ENCODE measurements around the gene GAS5. TPM values are rescaled to one million over a fixed set of nuclear protein-coding genes. Genes with fewer than 3 reads are reported as not detected.

The GAS5 gene
- total and polyA plus RNA-seq, 2 of the 8 experiments (the other 6 are each of a cell fraction or from before 2014, with no cell fraction given): 799 to 1,238 TPM

- H4K8ac ChIP-seq (ENCODE audit: extremely low read depth, insufficient read depth, low read length): no peak overlapping the region
- DNase-seq (ENCODE audit: low read depth in 1 of 2, low spot score in 2 of 2) (no peak), FAIRE-seq (no peak)
- H2BK5ac ChIP-seq (ENCODE audit: low read depth, low read length): no peak overlapping the region
- no peak overlapping the region for H2BK15ac ChIP-seq (ENCODE audit: low read length)
- no peaks in the 10 kb centered on the region for H3K79me2 ChIP-seq (ENCODE audit: control insufficient read depth in 1 of 2, insufficient read depth in 2 of 2, low read length in 2 of 2)
- H3K9me3 ChIP-seq (ENCODE audit: insufficient read depth in 2 of 2, low read depth in 1 of 2, low read length in 1 of 2): no peaks in the 10 kb centered on the region
- no peak overlapping the region for H2AFZ ChIP-seq (ENCODE audit: low read length)
- TF ChIP-seq YY1 (IDR thresholded peaks at IDR 0.05; ENCODE audit: low read depth, low read length) (no peak), JUN (IDR thresholded peaks at IDR 0.05; ENCODE audit: low read depth, low read length) (no peak), NANOG (IDR thresholded peaks at IDR 0.05; ENCODE audit: insufficient read depth, low read depth, low read length, poor library complexity, severe bottlenecking) (no peak), TAF1 (IDR thresholded peaks at IDR 0.05; ENCODE audit: low read depth, low read length) (no peak), USF2 (IDR thresholded peaks at IDR 0.05; ENCODE audit: low read length) (no peak)
- ChIA-PET CTCF (ENCODE audit: partially characterized antibody) (interaction anchor here (0.6 to 0.9 kb wide), 2 partner anchors 10 to 34 kb away, joined by 3 to 4 read pairs; no protein-coding TSS in a partner anchor), POLR2A (ENCODE audit: partially characterized antibody) (interaction anchor here (1.8 to 2.0 kb wide), 2 partner anchors 35 to 39 kb away, joined by 9 read pairs; partner anchors contain the start of genes GAS5 and ZBTB37)
- H3K4ac ChIP-seq (replicated peaks; ENCODE audit: insufficient read length, low read depth, low read length): no peak overlapping the region
- no peak overlapping the region for H4K91ac ChIP-seq (replicated peaks; ENCODE audit: insufficient read length, low read length)
- no peak overlapping the region for H3K4me2 ChIP-seq (ENCODE audit: insufficient read depth in 1 of 2, low read depth in 2 of 2, low read length in 2 of 2)
- no peak overlapping the region for H3K4me3 ChIP-seq (ENCODE audit: extremely low read depth in 1 of 4, insufficient read depth in 2 of 4, low read depth in 3 of 4, low read length in 4 of 4)
- peaks cover 2% of the 10 kb centered on the region; the same call in 1 of the 2 replicates for H3K79me1 ChIP-seq (ENCODE audit: low read depth, low read length)
- no peak overlapping the region for H2BK120ac ChIP-seq (replicated peaks; ENCODE audit: low read depth, low read length)
- WGBS, 2 experiments (ENCODE audit: extremely low coverage in 1 of 2, insufficient coverage in 1 of 2, insufficient read length in 1 of 2, insufficient replicate concordance in 2 of 2, low coverage in 1 of 2, low lambda C conversion rate in 2 of 2, missing lambda C conversion rate in 1 of 2): 89% methylated on average over 6 of the region's 6 CpGs; no CpG with 5 or more reads in 1 of the 2 experiments
- H3K56ac ChIP-seq (replicated peaks; ENCODE audit: insufficient read length, low read depth, low read length): no peak overlapping the region
- no peak overlapping the region for H3K27ac ChIP-seq (ENCODE audit: low read depth, low read length)
- H4K5ac ChIP-seq (ENCODE audit: insufficient read length, low read depth, low read length): no peak overlapping the region
- H3K23me2 ChIP-seq (ENCODE audit: low read depth, low read length): no peaks in the 10 kb centered on the region
- H2BK12ac ChIP-seq (ENCODE audit: low read depth, low read length): no peak overlapping the region
- H3K14ac ChIP-seq (ENCODE audit: insufficient read length): no peak overlapping the region
- H3K23ac ChIP-seq (ENCODE audit: insufficient read length): no peak overlapping the region
- H4K20me1 ChIP-seq (replicated peaks in 1 of 2; ENCODE audit: control insufficient read depth in 1 of 2, insufficient read depth in 2 of 2, low read length in 2 of 2): no peaks in the 10 kb centered on the region
- H2BK20ac ChIP-seq (ENCODE audit: low read length): no peak overlapping the region
- no peak overlapping the region for H3K18ac ChIP-seq (ENCODE audit: extremely low read depth, low read length)
- peaks cover 0 to 14% (median 2%) of the 10 kb centered on the region in 4 experiments; a peak in 4 of 7 replicates for H3K4me1 ChIP-seq (replicated peaks in 1 of 4; ENCODE audit: control insufficient read depth in 3 of 4, insufficient read depth in 4 of 4, low read length in 3 of 4)
- H2AK5ac ChIP-seq (ENCODE audit: low read depth, low read length): no peak overlapping the region
- H3K9ac ChIP-seq (replicated peaks in 1 of 4; ENCODE audit: extremely low read depth in 1 of 4, low read depth in 3 of 4, low read length in 3 of 4): no peak overlapping the region
- no peaks in the 10 kb centered on the region for H3K27me3 ChIP-seq (replicated peaks in 1 of 4; ENCODE audit: control insufficient read depth in 3 of 4, extremely low read depth in 1 of 4, insufficient read depth in 3 of 4, low read length in 3 of 4)
- H3K36me3 ChIP-seq (ENCODE audit: control insufficient read depth in 2 of 4, insufficient read depth in 4 of 4, low read length in 3 of 4): no peaks in the 10 kb centered on the region
These were observed 36.2 kb upstream of the GAS5 start for GRCh38 chr1:173903827-173904531.
